GM23338 (cell line): Measurements from ENCODE around the gene IKZF3. TPM values are rescaled to one million over a fixed set of nuclear protein-coding genes. Genes with fewer than 3 reads are reported as not detected.

Experiments used
- ATAC-seq: fragments of 200-7000 bp; cut with Tn5 transposase; 3 replicates; pipeline ENCODE4 v1.9.1; 2020
- DNase-seq: peaks from one replicate; pipeline ENCODE4 v3.0.0-alpha.2; 2015; ENCODE audit warnings: low spot score
- H2AFZ ChIP-seq: fragments of 200-600 bp; sonication (generic); 2 replicates; pipeline ENCODE4 v1.8.0; 2016; ENCODE audit warnings: antibody characterized with exemption, mild to moderate bottlenecking, moderate library complexity
- H3F3A ChIP-seq: fragments of 200-600 bp; sonication (generic); replicated peaks from 2 replicates; pipeline ENCODE4 v1.8.0; 2017; ENCODE audit warnings: antibody characterized with exemption, mixed run types, low read depth
- H3K27ac ChIP-seq: fragments of 200-600 bp; sonication (generic); 2 replicates; pipeline ENCODE4 v1.6.1; 2016; ENCODE audit warnings: low read depth
- H3K27me3 ChIP-seq: fragments of 200-600 bp; sonication (generic); 2 replicates; pipeline ENCODE4 v1.8.0; 2016; ENCODE audit warnings: mild to moderate bottlenecking, mixed run types, moderate library complexity; ENCODE audit not compliant: insufficient read depth
- H3K36me3 ChIP-seq: fragments of 200-600 bp; sonication (generic); 2 replicates; pipeline ENCODE4 v1.8.0; 2016; ENCODE audit warnings: mild to moderate bottlenecking; ENCODE audit not compliant: insufficient read depth
- H3K4me1 ChIP-seq: fragments of 200-600 bp; sonication (generic); 2 replicates; pipeline ENCODE4 v1.8.0; 2016; ENCODE audit warnings: mild to moderate bottlenecking, moderate library complexity; ENCODE audit not compliant: insufficient read depth
- H3K4me2 ChIP-seq: fragments of 200-600 bp; sonication (generic); 2 replicates; pipeline ENCODE4 v1.7.1; 2017; ENCODE audit warnings: mixed run types
- H3K4me3 ChIP-seq: fragments of 200-600 bp; sonication (generic); 2 replicates; pipeline ENCODE4 v1.6.1; 2016; ENCODE audit warnings: mixed run types
- H3K79me2 ChIP-seq: fragments of 200-600 bp; sonication (generic); replicated peaks from 2 replicates; pipeline ENCODE4 v1.8.0; 2017; ENCODE audit warnings: mild to moderate bottlenecking; ENCODE audit not compliant: insufficient read depth
- H3K9me2 ChIP-seq: fragments of 200-600 bp; sonication (generic); 2 replicates; pipeline ENCODE4 v1.8.0; 2017; ENCODE audit not compliant: insufficient read depth
- H4K20me1 ChIP-seq: fragments of 200-600 bp; sonication (generic); replicated peaks from 2 replicates; pipeline ENCODE4 v1.8.0; 2017; ENCODE audit warnings: mild to moderate bottlenecking; ENCODE audit not compliant: insufficient read depth
- H3K27ac Mint-ChIP-seq: 2 replicates; pipeline ENCODE4 v1.8.0; 2020; ENCODE audit warnings: inconsistent platforms, mild to moderate bottlenecking, moderate library complexity, mixed read lengths
- H3K27me3 Mint-ChIP-seq: 3 replicates; pipeline ENCODE4 v1.8.0; 2022; ENCODE audit warnings: low read depth, mild to moderate bottlenecking, moderate library complexity, mixed read lengths, inconsistent platforms; ENCODE audit not compliant: insufficient read depth, poor library complexity
- H3K36me3 Mint-ChIP-seq: 3 replicates; pipeline ENCODE4 v1.8.0; 2021; ENCODE audit warnings: low read depth, mild to moderate bottlenecking, inconsistent platforms, moderate library complexity, mixed read lengths
- H3K4me1 Mint-ChIP-seq: 3 replicates; pipeline ENCODE4 v1.8.0; 2020; ENCODE audit warnings: mild to moderate bottlenecking, inconsistent platforms, mixed read lengths
- H3K4me3 Mint-ChIP-seq: 3 replicates; pipeline ENCODE4 v1.8.0; 2021; ENCODE audit warnings: moderate library complexity, mild to moderate bottlenecking, inconsistent platforms, mixed read lengths
- H3K9me3 Mint-ChIP-seq: 3 replicates; pipeline ENCODE4 v1.8.0; 2020; ENCODE audit warnings: moderate library complexity, mild to moderate bottlenecking, inconsistent platforms, mixed read lengths
- CREB1 ChIP-seq: fragments of 250-450 bp; sonication (Bioruptor Pico); IDR thresholded peaks from 2 replicates; pipeline ENCODE4 v1.5.0; 2020; ENCODE audit warnings: low read depth, mild to moderate bottlenecking, moderate library complexity
- CTCF ChIP-seq, 2 experiments: fragments of 200-600 bp in 1 of 2; sonication (generic) in 1 of 2; conservative IDR thresholded peaks; 2 replicates each; pipeline versions ENCODE4 v1.5.1 to v1.6.1; 2016 to 2017; ENCODE audit warnings: antibody characterized with exemption in 2 of 2, low read depth in 2 of 2, mild to moderate bottlenecking in 2 of 2, moderate library complexity in 1 of 2
- JUNB ChIP-seq: IDR thresholded peaks from one replicate; pipeline ENCODE4 v1.6.1; 2016; ENCODE audit warnings: antibody characterized with exemption; ENCODE audit not compliant: unreplicated experiment
- NANOG ChIP-seq: IDR thresholded peaks from 2 replicates; pipeline ENCODE4 v1.6.1; 2016; ENCODE audit warnings: antibody characterized with exemption, borderline replicate concordance
- POLR2AphosphoS5 ChIP-seq: IDR thresholded peaks from 2 replicates; pipeline ENCODE4 v1.6.1; 2016; ENCODE audit warnings: antibody characterized with exemption, low read depth
- STAT1 ChIP-seq: IDR thresholded peaks from one replicate; pipeline ENCODE4 v1.6.1; 2016; ENCODE audit warnings: antibody characterized with exemption; ENCODE audit not compliant: unreplicated experiment
- ZNF114 ChIP-seq: fragments of 250-450 bp; sonication (Bioruptor Pico); IDR thresholded peaks from 2 replicates; pipeline ENCODE4 v1.5.0; 2020; ENCODE audit warnings: mild to moderate bottlenecking, moderate library complexity
- ZNF331 ChIP-seq: fragments of 250-450 bp; sonication (Bioruptor Pico); IDR thresholded peaks from 2 replicates; pipeline ENCODE4 v1.5.0; 2020; ENCODE audit warnings: low read depth, mild to moderate bottlenecking, moderate library complexity
- polyA plus RNA-seq: library from polyadenylated mRNA; unstranded; fragments of >200 nt; fragmentation: Nextera tagmentation; extraction: Ambion mirVana; gene quantifications from 2 replicates; pipeline ENCODE4 v1.2.1, GENCODE V29; 2016
- total RNA-seq: library from RNA; depleted of rRNA; stranded (reverse); fragments of >200 nt; shearing (Covaris generic); gene quantifications from 2 replicates; pipeline ENCODE4 v1.2.3, GENCODE V29; 2014
- TF ChIP-seq, protein P1 (sequence below): IDR thresholded peaks from one replicate; pipeline ENCODE4 v1.6.1; 2018; ENCODE audit warnings: antibody characterized with exemption; ENCODE audit not compliant: unreplicated experiment
- TF ChIP-seq, protein P2 (sequence below): fragments of 250-450 bp; sonication (Bioruptor Pico); IDR thresholded peaks from 2 replicates; pipeline ENCODE4 v1.5.0; 2020; ENCODE audit warnings: mild to moderate bottlenecking, moderate library complexity

IKZF3 gene
- total and polyA plus RNA-seq, 2 experiments from 2014 or later = 0.11 to 0.76 TPM

DNA sequence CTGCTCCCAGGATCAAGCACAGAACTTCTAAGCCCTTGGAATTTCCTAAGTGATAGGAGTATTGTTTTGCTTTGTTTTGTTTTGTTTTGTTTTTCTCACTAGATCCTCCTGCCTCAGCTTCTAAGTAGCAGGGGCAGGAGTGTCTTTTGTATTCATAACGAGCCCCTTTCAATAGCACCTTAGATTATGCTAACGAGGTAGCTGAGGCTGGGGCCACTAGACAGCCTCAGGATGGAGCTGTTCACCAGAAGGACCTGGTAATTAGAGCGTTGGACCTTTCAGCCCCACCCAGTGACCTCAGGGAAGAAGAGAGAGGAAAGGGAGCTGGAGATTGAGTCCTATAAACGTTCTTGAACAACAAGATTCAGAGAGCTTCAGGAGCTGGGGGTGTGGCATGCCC lies 43.6 kb downstream of the IKZF3 start:
- Mint-ChIP-seq H3K27me3 (peaks cover 2% of the 10 kb centered on the region), H3K36me3 (peaks cover 25% of the 10 kb centered on the region; the same call in 2 of the 3 replicates), H3K4me3 (no peak overlapping the region), H3K27ac (no peak overlapping the region), H3K9me3 (peaks cover 32% of the 10 kb centered on the region), H3K4me1 (0 out of 3 replicates have a peak, but pooled peaks cover 3% of the 10 kb centered on the region)
- no peak overlapping the region for H2AFZ ChIP-seq
- no peaks in the 10 kb centered on the region for H3F3A ChIP-seq
- no peak overlapping the region for H3K4me2 ChIP-seq
- no peaks in the 10 kb centered on the region for H3K27me3 ChIP-seq
- TF ChIP-seq STAT1 (no peak), CTCF (conservative IDR thresholded peaks at IDR 0.05; ENCODE audit: low read depth in 2 of 2) (no peak; a peak in 1 of 4 replicates), NANOG (no peak), JUNB (no peak), CREB1 (CRISPR knock-in tag) (no peak), POLR2AphosphoS5 (no peak), ZNF114 (CRISPR knock-in tag) (no peak), ZNF331 (CRISPR knock-in tag) (no peak)
- TF ChIP-seq, protein P1, sequence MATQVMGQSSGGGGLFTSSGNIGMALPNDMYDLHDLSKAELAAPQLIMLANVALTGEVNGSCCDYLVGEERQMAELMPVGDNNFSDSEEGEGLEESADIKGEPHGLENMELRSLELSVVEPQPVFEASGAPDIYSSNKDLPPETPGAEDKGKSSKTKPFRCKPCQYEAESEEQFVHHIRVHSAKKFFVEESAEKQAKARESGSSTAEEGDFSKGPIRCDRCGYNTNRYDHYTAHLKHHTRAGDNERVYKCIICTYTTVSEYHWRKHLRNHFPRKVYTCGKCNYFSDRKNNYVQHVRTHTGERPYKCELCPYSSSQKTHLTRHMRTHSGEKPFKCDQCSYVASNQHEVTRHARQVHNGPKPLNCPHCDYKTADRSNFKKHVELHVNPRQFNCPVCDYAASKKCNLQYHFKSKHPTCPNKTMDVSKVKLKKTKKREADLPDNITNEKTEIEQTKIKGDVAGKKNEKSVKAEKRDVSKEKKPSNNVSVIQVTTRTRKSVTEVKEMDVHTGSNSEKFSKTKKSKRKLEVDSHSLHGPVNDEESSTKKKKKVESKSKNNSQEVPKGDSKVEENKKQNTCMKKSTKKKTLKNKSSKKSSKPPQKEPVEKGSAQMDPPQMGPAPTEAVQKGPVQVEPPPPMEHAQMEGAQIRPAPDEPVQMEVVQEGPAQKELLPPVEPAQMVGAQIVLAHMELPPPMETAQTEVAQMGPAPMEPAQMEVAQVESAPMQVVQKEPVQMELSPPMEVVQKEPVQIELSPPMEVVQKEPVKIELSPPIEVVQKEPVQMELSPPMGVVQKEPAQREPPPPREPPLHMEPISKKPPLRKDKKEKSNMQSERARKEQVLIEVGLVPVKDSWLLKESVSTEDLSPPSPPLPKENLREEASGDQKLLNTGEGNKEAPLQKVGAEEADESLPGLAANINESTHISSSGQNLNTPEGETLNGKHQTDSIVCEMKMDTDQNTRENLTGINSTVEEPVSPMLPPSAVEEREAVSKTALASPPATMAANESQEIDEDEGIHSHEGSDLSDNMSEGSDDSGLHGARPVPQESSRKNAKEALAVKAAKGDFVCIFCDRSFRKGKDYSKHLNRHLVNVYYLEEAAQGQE = no peak
- TF ChIP-seq, protein P2, sequence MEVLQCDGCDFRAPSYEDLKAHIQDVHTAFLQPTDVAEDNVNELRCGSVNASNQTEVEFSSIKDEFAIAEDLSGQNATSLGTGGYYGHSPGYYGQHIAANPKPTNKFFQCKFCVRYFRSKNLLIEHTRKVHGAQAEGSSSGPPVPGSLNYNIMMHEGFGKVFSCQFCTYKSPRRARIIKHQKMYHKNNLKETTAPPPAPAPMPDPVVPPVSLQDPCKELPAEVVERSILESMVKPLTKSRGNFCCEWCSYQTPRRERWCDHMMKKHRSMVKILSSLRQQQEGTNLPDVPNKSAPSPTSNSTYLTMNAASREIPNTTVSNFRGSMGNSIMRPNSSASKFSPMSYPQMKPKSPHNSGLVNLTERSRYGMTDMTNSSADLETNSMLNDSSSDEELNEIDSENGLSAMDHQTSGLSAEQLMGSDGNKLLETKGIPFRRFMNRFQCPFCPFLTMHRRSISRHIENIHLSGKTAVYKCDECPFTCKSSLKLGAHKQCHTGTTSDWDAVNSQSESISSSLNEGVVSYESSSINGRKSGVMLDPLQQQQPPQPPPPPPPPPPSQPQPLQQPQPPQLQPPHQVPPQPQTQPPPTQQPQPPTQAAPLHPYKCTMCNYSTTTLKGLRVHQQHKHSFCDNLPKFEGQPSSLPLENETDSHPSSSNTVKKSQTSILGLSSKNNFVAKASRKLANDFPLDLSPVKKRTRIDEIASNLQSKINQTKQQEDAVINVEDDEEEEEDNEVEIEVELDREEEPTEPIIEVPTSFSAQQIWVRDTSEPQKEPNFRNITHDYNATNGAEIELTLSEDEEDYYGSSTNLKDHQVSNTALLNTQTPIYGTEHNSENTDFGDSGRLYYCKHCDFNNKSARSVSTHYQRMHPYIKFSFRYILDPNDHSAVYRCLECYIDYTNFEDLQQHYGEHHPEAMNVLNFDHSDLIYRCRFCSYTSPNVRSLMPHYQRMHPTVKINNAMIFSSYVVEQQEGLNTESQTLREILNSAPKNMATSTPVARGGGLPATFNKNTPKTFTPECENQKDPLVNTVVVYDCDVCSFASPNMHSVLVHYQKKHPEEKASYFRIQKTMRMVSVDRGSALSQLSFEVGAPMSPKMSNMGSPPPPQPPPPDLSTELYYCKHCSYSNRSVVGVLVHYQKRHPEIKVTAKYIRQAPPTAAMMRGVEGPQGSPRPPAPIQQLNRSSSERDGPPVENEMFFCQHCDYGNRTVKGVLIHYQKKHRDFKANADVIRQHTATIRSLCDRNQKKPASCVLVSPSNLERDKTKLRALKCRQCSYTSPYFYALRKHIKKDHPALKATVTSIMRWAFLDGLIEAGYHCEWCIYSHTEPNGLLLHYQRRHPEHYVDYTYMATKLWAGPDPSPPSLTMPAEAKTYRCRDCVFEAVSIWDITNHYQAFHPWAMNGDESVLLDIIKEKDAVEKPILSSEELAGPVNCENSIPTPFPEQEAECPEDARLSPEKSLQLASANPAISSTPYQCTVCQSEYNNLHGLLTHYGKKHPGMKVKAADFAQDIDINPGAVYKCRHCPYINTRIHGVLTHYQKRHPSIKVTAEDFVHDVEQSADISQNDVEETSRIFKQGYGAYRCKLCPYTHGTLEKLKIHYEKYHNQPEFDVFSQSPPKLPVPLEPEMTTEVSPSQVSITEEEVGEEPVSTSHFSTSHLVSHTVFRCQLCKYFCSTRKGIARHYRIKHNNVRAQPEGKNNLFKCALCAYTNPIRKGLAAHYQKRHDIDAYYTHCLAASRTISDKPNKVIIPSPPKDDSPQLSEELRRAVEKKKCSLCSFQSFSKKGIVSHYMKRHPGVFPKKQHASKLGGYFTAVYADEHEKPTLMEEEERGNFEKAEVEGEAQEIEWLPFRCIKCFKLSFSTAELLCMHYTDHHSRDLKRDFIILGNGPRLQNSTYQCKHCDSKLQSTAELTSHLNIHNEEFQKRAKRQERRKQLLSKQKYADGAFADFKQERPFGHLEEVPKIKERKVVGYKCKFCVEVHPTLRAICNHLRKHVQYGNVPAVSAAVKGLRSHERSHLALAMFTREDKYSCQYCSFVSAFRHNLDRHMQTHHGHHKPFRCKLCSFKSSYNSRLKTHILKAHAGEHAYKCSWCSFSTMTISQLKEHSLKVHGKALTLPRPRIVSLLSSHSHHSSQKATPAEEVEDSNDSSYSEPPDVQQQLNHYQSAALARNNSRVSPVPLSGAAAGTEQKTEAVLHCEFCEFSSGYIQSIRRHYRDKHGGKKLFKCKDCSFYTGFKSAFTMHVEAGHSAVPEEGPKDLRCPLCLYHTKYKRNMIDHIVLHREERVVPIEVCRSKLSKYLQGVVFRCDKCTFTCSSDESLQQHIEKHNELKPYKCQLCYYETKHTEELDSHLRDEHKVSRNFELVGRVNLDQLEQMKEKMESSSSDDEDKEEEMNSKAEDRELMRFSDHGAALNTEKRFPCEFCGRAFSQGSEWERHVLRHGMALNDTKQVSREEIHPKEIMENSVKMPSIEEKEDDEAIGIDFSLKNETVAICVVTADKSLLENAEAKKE (CRISPR knock-in tag) = no peak
- peaks cover 5% of the 10 kb centered on the region; the same call in 1 of the 2 replicates for H3K9me2 ChIP-seq
- no peaks in the 10 kb centered on the region for H4K20me1 ChIP-seq
- no peaks in the 10 kb centered on the region for H3K4me1 ChIP-seq
- no peaks in the 10 kb centered on the region for H3K79me2 ChIP-seq
- no peak overlapping the region for H3K4me3 ChIP-seq
- no peak overlapping the region for H3K27ac ChIP-seq
- DNase-seq (no peak), ATAC-seq (no peak)
- H3K36me3 ChIP-seq = no peaks in the 10 kb centered on the region
